AG09309 (cell line): ENCODE results near the gene EVI2A.
"Not testable (repeated sequence)": the region's sequence is repeated elsewhere in the genome, so short reads cannot be mapped to it uniquely, and the experiment has no call there.

Source experiments
- DNase-seq: peaks from one replicate; pipeline ENCODE4 v3.0.0-alpha.2; 2010; ENCODE audit warnings: low read depth
- H3K4me3 ChIP-seq: 2 replicates; pipeline ENCODE4 v1.5.1; 2011; ENCODE audit warnings: mild to moderate bottlenecking, low read depth, low read length, moderate library complexity; ENCODE audit not compliant: control insufficient read depth
- TF ChIP-seq, protein P1 (sequence below): IDR thresholded peaks from 2 replicates; pipeline ENCODE4 v1.5.1; 2011; ENCODE audit warnings: mild to moderate bottlenecking, low read depth, low read length, inconsistent platforms; ENCODE audit not compliant: insufficient read depth, control insufficient read depth; ENCODE audit errors: missing control alignments

Gene EVI2A

DNA sequence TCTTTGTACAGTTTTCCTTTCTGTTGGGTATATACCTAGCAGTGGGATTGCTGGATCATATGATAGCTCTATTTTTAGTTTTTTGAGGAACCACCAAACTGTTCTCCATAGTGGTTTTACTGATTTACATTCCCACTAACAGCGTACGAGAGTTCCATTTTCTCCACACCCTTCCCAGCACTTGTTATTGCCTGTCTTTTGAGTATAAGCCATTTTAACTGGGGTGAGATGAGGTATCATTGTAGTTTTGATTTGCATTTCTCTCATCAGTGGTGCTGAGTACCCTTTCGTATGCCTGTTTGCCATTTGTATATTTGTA is 6.7 kb downstream of the EVI2A start:
- TF ChIP-seq, protein P1, sequence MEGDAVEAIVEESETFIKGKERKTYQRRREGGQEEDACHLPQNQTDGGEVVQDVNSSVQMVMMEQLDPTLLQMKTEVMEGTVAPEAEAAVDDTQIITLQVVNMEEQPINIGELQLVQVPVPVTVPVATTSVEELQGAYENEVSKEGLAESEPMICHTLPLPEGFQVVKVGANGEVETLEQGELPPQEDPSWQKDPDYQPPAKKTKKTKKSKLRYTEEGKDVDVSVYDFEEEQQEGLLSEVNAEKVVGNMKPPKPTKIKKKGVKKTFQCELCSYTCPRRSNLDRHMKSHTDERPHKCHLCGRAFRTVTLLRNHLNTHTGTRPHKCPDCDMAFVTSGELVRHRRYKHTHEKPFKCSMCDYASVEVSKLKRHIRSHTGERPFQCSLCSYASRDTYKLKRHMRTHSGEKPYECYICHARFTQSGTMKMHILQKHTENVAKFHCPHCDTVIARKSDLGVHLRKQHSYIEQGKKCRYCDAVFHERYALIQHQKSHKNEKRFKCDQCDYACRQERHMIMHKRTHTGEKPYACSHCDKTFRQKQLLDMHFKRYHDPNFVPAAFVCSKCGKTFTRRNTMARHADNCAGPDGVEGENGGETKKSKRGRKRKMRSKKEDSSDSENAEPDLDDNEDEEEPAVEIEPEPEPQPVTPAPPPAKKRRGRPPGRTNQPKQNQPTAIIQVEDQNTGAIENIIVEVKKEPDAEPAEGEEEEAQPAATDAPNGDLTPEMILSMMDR, result no peak
- no peak for DNase-seq
- H3K4me3 ChIP-seq, result no peak overlapping the region

DNA sequence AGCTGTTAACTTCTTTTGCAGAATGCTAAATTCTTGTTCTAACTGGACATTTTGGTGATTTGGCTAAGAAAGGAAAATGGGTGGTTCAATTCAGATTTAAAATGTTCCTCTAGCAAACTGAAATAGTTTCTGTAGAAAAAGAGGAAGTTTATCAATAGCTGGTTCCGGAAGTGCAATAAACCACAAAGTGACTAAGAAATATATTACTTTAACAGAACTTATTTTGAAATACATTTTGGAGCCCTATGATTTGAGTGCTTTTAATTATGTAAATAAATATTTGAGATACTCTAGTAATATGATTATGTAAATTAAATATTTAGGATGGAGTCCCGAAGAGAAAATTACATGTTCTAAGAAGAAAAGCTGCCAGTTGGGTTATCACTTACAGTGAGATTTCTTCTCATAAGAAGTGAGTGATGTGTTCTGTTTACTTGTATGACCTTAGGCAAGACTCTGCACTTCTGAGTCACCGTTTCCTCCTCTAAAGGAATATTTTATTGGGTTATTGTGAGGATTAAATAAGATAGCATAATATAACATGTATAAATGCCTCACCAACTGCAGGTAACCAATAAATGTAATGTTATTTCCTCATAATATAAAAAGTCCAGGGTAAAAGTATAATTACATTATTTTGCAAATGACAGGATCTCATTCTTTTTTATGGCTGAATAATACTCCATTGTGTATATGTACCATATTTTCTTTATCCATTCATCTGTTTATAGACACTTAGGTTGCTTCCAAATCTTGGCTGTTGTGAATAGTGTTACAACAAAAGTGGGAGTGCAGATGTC is 7.2 kb downstream of the EVI2A start, which contains the start of gene EVI2B:
TSS of gene EVI2B (minus strand) at position 73 of the 800 bp plus-strand sequence. CDS start 8,445 bp downstream, outside the sequence.
- TF ChIP-seq, protein P1, result no peak
- peak; percentile 25 for DNase-seq
- H3K4me3 ChIP-seq, result no peak within 1 kb of the TSS

DNA sequence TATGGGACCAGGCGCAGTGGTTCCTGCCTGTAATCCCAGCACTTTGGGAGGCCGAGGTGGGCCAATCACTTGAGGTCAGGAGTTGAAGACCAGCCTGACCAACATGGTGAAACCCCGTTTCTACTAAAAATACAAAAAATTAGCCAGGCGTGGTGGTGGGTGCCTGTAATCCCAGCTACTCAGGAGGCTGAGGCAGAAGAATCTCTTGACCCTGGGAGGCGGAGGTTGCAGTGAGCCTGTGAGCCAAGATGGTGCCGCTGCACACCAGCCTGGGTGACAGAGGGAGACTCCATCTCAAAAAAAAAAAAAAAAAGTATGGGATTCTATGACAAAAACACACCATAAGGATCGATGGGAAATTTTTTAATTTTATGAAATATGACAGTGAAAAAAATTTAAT is 9.2 kb downstream of the EVI2A start:
- DNase-seq, H3K4me3 ChIP-seq: not testable (repeated sequence)

DNA sequence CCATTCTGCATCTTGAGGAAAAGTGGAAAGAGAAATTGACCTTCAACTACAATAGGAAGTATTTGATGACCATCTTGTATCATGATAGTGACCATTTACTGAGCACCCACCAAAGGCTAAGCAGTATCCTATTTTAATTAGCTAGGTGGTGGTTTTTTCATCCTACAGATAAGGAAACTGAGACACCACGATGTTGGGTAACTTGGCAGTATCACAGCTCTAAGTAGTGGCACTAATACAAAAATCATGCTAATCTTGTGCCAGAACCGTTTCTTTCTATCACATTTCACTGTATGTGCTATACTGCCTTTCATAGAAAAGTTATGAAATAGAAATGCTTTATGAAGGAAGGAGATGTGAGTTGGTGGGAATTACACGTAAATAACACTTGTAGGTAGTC is 9.9 kb downstream of the EVI2A start:
- TF ChIP-seq, protein P1, result no peak
- no peak overlapping the region for H3K4me3 ChIP-seq
- DNase-seq, result no peak

DNA sequence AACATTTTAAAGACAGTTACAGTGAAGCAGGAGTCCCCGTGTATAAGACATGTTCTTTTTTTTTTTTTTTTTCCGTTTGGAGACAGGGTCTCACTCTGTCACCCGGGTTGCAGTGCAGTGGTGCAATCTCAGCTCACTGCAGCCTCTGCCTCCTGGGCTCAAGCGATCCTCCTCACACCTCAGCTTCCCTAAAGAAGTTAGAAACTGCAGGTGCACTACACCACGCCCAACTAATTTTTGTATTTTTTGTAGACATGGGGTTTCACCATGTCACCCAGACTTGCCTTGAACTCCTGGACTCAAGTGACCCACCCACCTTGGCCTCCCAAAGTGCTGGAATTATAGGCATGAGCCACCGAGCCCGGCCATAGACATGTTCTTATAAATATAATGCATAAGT is 10.5 kb downstream of the EVI2A start:
- no peak overlapping the region for H3K4me3 ChIP-seq
- TF ChIP-seq, protein P1, result no peak
- no peak for DNase-seq

DNA sequence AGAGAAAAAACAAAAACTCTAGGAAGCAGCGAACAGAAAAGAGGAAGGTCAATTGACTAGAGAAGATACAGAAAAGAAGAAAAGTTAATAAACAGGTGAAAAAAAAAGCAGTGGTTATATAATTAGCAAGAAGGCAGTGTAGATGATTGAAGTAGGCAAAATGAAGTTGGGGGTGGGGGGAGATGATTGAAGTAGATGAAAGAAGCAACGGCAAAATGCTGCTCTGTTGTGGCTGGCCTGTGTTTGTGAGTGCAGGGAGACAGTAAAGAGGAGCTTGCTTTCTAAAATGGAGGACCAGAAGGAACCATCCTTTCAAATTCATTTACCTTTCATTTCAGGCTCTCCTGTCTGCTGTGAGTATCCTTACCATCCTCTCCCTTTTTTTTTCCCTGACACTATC is 11.2 kb downstream of the EVI2A start:
- no peak overlapping the region for H3K4me3 ChIP-seq
- DNase-seq, result no peak
- TF ChIP-seq, protein P1, result no peak

DNA sequence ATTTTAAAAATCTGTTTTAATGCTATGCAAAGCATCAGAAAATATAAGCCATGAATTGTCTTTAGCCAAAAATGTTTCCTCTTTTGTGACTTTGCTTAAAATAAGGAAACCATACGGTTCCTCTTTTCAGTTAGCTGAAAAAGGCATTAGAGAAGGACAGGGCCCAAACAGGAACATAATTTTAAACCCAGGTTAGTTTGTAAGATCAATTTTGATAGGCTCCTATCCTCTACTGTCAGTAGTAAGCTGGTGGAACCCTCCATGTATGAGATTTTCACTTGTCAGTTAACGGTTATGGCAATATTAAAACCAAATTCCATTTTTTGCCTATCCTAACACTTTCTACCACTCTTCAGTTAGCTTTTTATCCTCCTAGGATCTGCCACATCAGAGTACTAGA is 11.9 kb downstream of the EVI2A start:
- no peak overlapping the region for H3K4me3 ChIP-seq
- no peak for DNase-seq
- TF ChIP-seq, protein P1, result no peak
